Nephron (organoid): ENCODE measurements around the gene HSDL2.
A peak's percentile ranks its signal among the peaks of the same experiment; 100 is the strongest.
"Not testable (repeated sequence)": the region's sequence is repeated elsewhere in the genome, so short reads cannot be mapped to it uniquely, and the experiment has no call there.

Experiments
- H3K27ac Mint-ChIP-seq, 3 experiments: 2 replicates each; pipeline ENCODE4 v1.8.0; 2020; ENCODE audit warnings: mixed read lengths in 3 of 3, mild to moderate bottlenecking in 2 of 3, moderate library complexity in 1 of 3
- H3K27me3 Mint-ChIP-seq: 2 replicates; pipeline ENCODE4 v1.8.0; 2021; ENCODE audit warnings: low read depth, mild to moderate bottlenecking, moderate library complexity, mixed read lengths
- H3K36me3 Mint-ChIP-seq: 2 replicates; pipeline ENCODE4 v1.8.0; 2020; ENCODE audit warnings: low read depth, mixed read lengths
- H3K4me1 Mint-ChIP-seq: 2 replicates; pipeline ENCODE4 v1.8.0; 2020; ENCODE audit warnings: mixed read lengths
- H3K4me3 Mint-ChIP-seq, 3 experiments: 2 replicates each; pipeline ENCODE4 v1.8.0; 2020; ENCODE audit warnings: mild to moderate bottlenecking in 3 of 3, mixed read lengths in 3 of 3, moderate library complexity in 2 of 3
- H3K9me3 Mint-ChIP-seq: 2 replicates; pipeline ENCODE4 v1.8.0; 2020; ENCODE audit warnings: mixed read lengths
- TF ChIP-seq, protein P1 (sequence below), 3 experiments: fragments of 200-600 bp; sonication (generic); IDR thresholded peaks; one replicate each; pipeline ENCODE4 v1.5.0; 2021; ENCODE audit warnings: antibody characterized with exemption in 3 of 3; ENCODE audit not compliant: unreplicated experiment in 3 of 3

Gene HSDL2

GRCh38 chr9:112355427-112355897 is 24.4 kb upstream of the HSDL2 start:
- Mint-ChIP-seq H3K9me3 (no peaks in the 10 kb centered on the region), H3K36me3 (no peaks in the 10 kb centered on the region), H3K27ac (peak overlapping the region; percentile 84 to 93 (median 85)), H3K27me3 (peaks cover 4% of the 10 kb centered on the region), H3K4me3 (no peak overlapping the region), H3K4me1 (peaks cover 16% of the 10 kb centered on the region)
- TF ChIP-seq, protein P1, sequence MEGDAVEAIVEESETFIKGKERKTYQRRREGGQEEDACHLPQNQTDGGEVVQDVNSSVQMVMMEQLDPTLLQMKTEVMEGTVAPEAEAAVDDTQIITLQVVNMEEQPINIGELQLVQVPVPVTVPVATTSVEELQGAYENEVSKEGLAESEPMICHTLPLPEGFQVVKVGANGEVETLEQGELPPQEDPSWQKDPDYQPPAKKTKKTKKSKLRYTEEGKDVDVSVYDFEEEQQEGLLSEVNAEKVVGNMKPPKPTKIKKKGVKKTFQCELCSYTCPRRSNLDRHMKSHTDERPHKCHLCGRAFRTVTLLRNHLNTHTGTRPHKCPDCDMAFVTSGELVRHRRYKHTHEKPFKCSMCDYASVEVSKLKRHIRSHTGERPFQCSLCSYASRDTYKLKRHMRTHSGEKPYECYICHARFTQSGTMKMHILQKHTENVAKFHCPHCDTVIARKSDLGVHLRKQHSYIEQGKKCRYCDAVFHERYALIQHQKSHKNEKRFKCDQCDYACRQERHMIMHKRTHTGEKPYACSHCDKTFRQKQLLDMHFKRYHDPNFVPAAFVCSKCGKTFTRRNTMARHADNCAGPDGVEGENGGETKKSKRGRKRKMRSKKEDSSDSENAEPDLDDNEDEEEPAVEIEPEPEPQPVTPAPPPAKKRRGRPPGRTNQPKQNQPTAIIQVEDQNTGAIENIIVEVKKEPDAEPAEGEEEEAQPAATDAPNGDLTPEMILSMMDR (IDR thresholded peaks at IDR 0.05; ENCODE audit: unreplicated experiment in 3 of 3) = no peak

- H3K4me1 Mint-ChIP-seq = peaks cover under 1% of the 10 kb centered on the region
- H3K9me3 Mint-ChIP-seq = peaks cover 5% of the 10 kb centered on the region
- TF ChIP-seq, protein P1 (IDR thresholded peaks at IDR 0.05; ENCODE audit: unreplicated experiment in 3 of 3) = no peak
- H3K36me3 Mint-ChIP-seq = peaks cover 3% of the 10 kb centered on the region
- H3K27ac Mint-ChIP-seq = peak overlapping the region in 2 of 3 experiments; percentile 16 to 42
- no peaks in the 10 kb centered on the region for H3K27me3 Mint-ChIP-seq
- H3K4me3 Mint-ChIP-seq = no peak overlapping the region
These were observed 19.7 kb upstream of the HSDL2 start for GRCh38 chr9:112360047-112360804.

GRCh38 chr9:112361601-112362000 is 18.3 kb upstream of the HSDL2 start:
- Mint-ChIP-seq H3K27ac (peak overlapping the region in 1 of 3 experiments; percentile 42), H3K4me1 (no peaks in the 10 kb centered on the region), H3K36me3 (peaks cover 9% of the 10 kb centered on the region), H3K27me3 (no peaks in the 10 kb centered on the region), H3K9me3 (peaks cover 16% of the 10 kb centered on the region), H3K4me3 (no peak overlapping the region)
- TF ChIP-seq, protein P1 (IDR thresholded peaks at IDR 0.05; ENCODE audit: unreplicated experiment in 3 of 3) = peak; percentile 48 to 72 (median 56)

GRCh38 chr9:112364761-112365160 is 15.1 kb upstream of the HSDL2 start:
- Mint-ChIP-seq H3K36me3 (peaks cover 28% of the 10 kb centered on the region), H3K4me3 (no peak overlapping the region), H3K27ac (no peak overlapping the region), H3K9me3 (peaks cover 35% of the 10 kb centered on the region), H3K4me1 (no peaks in the 10 kb centered on the region), H3K27me3 (no peaks in the 10 kb centered on the region)
- TF ChIP-seq, protein P1 (IDR thresholded peaks at IDR 0.05; ENCODE audit: unreplicated experiment in 3 of 3) = no peak

- not testable (repeated sequence) for H3K27me3 Mint-ChIP-seq, H3K4me3 Mint-ChIP-seq, H3K4me1 Mint-ChIP-seq, H3K27ac Mint-ChIP-seq
- H3K36me3 Mint-ChIP-seq = peaks cover 32% of the 10 kb centered on the region
- H3K9me3 Mint-ChIP-seq = peaks cover 40% of the 10 kb centered on the region
These were observed 14.7 kb upstream of the HSDL2 start for GRCh38 chr9:112365257-112365656.

DNA sequence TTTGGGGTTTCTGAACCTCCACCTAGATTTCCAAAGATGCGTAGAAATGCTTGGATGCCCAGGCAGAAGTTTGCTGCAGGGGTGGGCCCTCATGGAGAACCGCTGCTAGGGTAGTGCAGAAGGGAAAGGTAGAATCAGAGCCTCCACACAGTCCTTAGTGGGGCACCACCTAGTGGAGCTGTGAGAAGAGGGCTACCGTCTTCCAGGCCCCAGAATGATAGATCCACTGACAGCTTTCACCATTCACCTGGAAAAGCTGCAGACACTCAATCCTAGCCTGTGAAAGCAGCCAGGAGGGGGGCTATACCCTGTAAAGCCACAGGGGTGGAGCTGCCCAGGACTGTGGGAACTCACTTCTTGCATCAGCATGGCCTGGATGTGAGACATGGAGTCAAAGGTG is 13.3 kb upstream of the HSDL2 start:
- no peaks in the 10 kb centered on the region for H3K4me1 Mint-ChIP-seq
- no peak overlapping the region for H3K27ac Mint-ChIP-seq
- no peak overlapping the region for H3K4me3 Mint-ChIP-seq
- no peaks in the 10 kb centered on the region for H3K27me3 Mint-ChIP-seq
- H3K9me3 Mint-ChIP-seq = peaks cover 46% of the 10 kb centered on the region
- H3K36me3 Mint-ChIP-seq = peaks cover 38% of the 10 kb centered on the region
- TF ChIP-seq, protein P1 (IDR thresholded peaks at IDR 0.05; ENCODE audit: unreplicated experiment in 3 of 3) = no peak
